GM12892 (cell line): ENCODE measurements around the gene EXTL1.

ENCODE experiments used
- POLR2A ChIP-seq: IDR thresholded peaks from 2 replicates; pipeline ENCODE4 v1.6.1; 2011; ENCODE audit warnings: low read depth, low read length, control low read depth
- TAF1 ChIP-seq: IDR thresholded peaks from 2 replicates; pipeline ENCODE4 v1.6.1; 2011; ENCODE audit warnings: low read depth, mild to moderate bottlenecking, control low read depth, low read length, borderline replicate concordance

- no peak for TF ChIP-seq POLR2A
- no peak for TF ChIP-seq TAF1
These were observed 14.9 kb upstream of the EXTL1 start for GRCh38 chr1:26006710-26007109.
